DOHH2 (cell line): ENCODE results near the gene ADAMTS3.
"Not testable (repeated sequence)": the region's sequence is repeated elsewhere in the genome, so short reads cannot be mapped to it uniquely, and the experiment has no call there.

Experiments
- EZH2phosphoT487 ChIP-seq: fragments of 200-600 bp; sonication (generic); IDR thresholded peaks from 2 replicates; pipeline ENCODE4 v1.6.1; 2017; ENCODE audit warnings: borderline replicate concordance, mild to moderate bottlenecking, antibody characterized with exemption, low read length, moderate library complexity, mixed read lengths
- TF ChIP-seq, protein P1 (sequence below): fragments of 200-600 bp; sonication (generic); IDR thresholded peaks from one replicate; pipeline ENCODE4 v1.5.1; 2014; ENCODE audit warnings: antibody characterized with exemption, mild to moderate bottlenecking, low read depth, low read length; ENCODE audit not compliant: poor library complexity, severe bottlenecking

DNA sequence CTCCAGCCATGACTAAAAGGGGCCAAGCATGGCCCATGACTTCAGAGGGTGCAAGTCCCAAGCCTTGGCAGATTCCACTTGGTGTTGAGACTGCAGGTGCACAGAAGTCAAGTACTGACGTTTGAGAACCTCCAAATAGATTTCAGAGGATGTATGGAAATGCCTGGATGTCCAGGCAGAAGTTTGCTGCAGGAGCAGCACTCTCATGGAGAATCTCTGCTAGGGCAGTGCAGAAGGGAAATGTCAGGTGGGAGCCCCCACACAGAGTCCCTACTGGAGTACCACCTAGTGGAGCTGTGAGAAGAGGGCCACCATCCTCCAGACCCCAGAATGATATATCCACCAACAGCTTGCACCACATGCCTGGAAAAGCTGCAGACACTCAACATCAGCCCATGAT is 28.3 kb downstream of the ADAMTS3 start:
- TF ChIP-seq, protein P1, sequence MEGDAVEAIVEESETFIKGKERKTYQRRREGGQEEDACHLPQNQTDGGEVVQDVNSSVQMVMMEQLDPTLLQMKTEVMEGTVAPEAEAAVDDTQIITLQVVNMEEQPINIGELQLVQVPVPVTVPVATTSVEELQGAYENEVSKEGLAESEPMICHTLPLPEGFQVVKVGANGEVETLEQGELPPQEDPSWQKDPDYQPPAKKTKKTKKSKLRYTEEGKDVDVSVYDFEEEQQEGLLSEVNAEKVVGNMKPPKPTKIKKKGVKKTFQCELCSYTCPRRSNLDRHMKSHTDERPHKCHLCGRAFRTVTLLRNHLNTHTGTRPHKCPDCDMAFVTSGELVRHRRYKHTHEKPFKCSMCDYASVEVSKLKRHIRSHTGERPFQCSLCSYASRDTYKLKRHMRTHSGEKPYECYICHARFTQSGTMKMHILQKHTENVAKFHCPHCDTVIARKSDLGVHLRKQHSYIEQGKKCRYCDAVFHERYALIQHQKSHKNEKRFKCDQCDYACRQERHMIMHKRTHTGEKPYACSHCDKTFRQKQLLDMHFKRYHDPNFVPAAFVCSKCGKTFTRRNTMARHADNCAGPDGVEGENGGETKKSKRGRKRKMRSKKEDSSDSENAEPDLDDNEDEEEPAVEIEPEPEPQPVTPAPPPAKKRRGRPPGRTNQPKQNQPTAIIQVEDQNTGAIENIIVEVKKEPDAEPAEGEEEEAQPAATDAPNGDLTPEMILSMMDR = not testable (repeated sequence)
- TF ChIP-seq EZH2phosphoT487 = not testable (repeated sequence)
